Heart left ventricle (tissue), 16 donors: ENCODE measurements around the gene RNF141. TPM values are rescaled to one million over a fixed set of nuclear protein-coding genes. Genes with fewer than 3 reads are reported as not detected.

Experiments used
- ATAC-seq, 4 donors: fragments of 200-7000 bp; cut with Tn5 transposase; one replicate each; pipeline ENCODE4 v1.9.1; 2020 to 2022; ENCODE audit warnings: moderate library complexity in 4 of 4, mild to moderate bottlenecking in 3 of 4, moderate number of reproducible peaks in 1 of 4
- DNase-seq, 5 donors: peaks; one replicate each; pipeline ENCODE4 v3.0.0-alpha.2; 2020
- H3K27ac ChIP-seq, 12 donors: fragments of 200-600 bp; sonication (generic) in 4 of 12; one replicate each; pipeline versions ENCODE4 v1.5.0 to v1.8.0; 2016 to 2022; ENCODE audit warnings: mild to moderate bottlenecking in 2 of 12
- H3K27me3 ChIP-seq, 9 donors: fragments of 200-600 bp; sonication (generic) in 2 of 9; one replicate each; pipeline versions ENCODE4 v1.5.1 to v1.8.0; 2016 to 2022; ENCODE audit warnings: mild to moderate bottlenecking in 3 of 9
- H3K36me3 ChIP-seq, 9 donors: fragments of 200-600 bp; sonication (generic) in 2 of 9; one replicate each; pipeline versions ENCODE4 v1.5.0 to v1.8.0; 2018 to 2022; ENCODE audit warnings: mild to moderate bottlenecking in 2 of 9
- H3K4me1 ChIP-seq, 12 donors: fragments of 200-600 bp; sonication (generic) in 4 of 12; one replicate each; pipeline versions ENCODE4 v1.5.0 to v1.8.0; 2016 to 2022; ENCODE audit warnings: mild to moderate bottlenecking in 3 of 12
- H3K4me3 ChIP-seq, 12 donors: fragments of 200-600 bp; sonication (generic) in 4 of 12; one replicate each; pipeline versions ENCODE4 v1.5.0 to v1.8.0; 2017 to 2022; ENCODE audit warnings: mild to moderate bottlenecking in 9 of 12, moderate library complexity in 4 of 12
- H3K9me3 ChIP-seq, 12 donors: fragments of 200-600 bp; sonication (generic) in 4 of 12; one replicate each; pipeline versions ENCODE4 v1.5.0 to v1.8.0; 2016 to 2022; ENCODE audit warnings: mild to moderate bottlenecking in 1 of 12
- CTCF ChIP-seq, 12 donors: fragments of 200-600 bp; sonication (generic) in 4 of 12; IDR thresholded peaks; one replicate each; pipeline versions ENCODE4 v1.5.0 to v1.8.0; 2018 to 2022; ENCODE audit warnings: antibody characterized with exemption in 12 of 12, mild to moderate bottlenecking in 5 of 12
- POLR2A ChIP-seq, 2 donors: fragments of 450-650 bp; IDR thresholded peaks; one replicate each; pipeline ENCODE4 v1.6.1; 2017; ENCODE audit warnings: antibody characterized with exemption in 2 of 2, mild to moderate bottlenecking in 2 of 2, moderate library complexity in 2 of 2
- WGBS, 4 donors: extraction: QIAGEN DNeasy Blood & Tissue Kit in 2 of 4; methylation state at CpG; one replicate each; pipeline versions ENCODE4 v1.1.5 to v1.1.7; 2013 to 2018; 5-methylcytosine and 5-hydroxymethylcytosine counted together
- intact Hi-C, 10 donors: fragments of 100-400 bp; cut with DNase I; formaldehyde crosslinking; loops; one replicate each; pipeline versions ENCODE4 v1.11.1 to v1.14.2; 2022
- polyA plus RNA-seq, 2 donors: library from polyadenylated mRNA; stranded (reverse); fragments of 200-250 nt; gene quantifications; one replicate each; pipeline ENCODE4 v1.2.3, GENCODE V29; 2013
- total RNA-seq, 9 donors: library from RNA; depleted of rRNA in 2 of 9; stranded (reverse); fragments of >200 nt in 2 of 9; fragmentation: NEBNext Ultra II Directional in 3 of 9; extraction: Animal tissue kit (Norgen Biotek cat#: 25700) in 3 of 9; gene quantifications; one replicate each; pipeline versions ENCODE4 v1.1.0 to v1.2.4, GENCODE V29; 2016 to 2023
- donor health status: ischemic (EF 13 %, LVEDD 7.1; RV severe dilation, severe dysfunction).
- donor health status: healthy with polysubstance abuse.
- donor health status: DM: no; HTN: yes; CAD: no.
- donor health status: DM: no; HTN: no; CAD: no.
- donor health status: ischemic (EF 25% LVEDD 6.9; RV normal size, moderate dysfunction).
- donor health status: ischemic (EF 25% LVEDD 5.7; RV mildly dilated, moderate dysfunction).
- donor health status: healthy.
- donor health status: DM: yes; HTN: yes; CAD: no.
- donor health status: ischemic (EF 35%, LVEDD 5.7; RV mildly dilated, moderate dysfunction).
- donor health status: nonischemic (EF 11% LVEDD 7.7; RV severe dilation, severe dysfunction).
- donor health status: DM: yes; HTN: yes; CAD: no.
- donor health status: PGD.
- donor health status: ischemic (EF 29% LVEDD 5.4; RV normal size, mild dysfunction).
- donor health status: nonischemic (EF 23%, LVEDD 6.1; RV moderate dilation, normal function).

Gene RNF141
- total and polyA plus RNA-seq, 11 donors: 7.8 to 42.8 (median 30.7) TPM

- Histone ChIP-seq H3K4me3 (no peak overlapping the region), H3K4me1 (no peaks in the 10 kb centered on the region), H3K9me3 (peaks cover 0 to 9% (median 0%) of the 10 kb centered on the region in 12 donors), H3K27ac (no peak overlapping the region), H3K27me3 (no peaks in the 10 kb centered on the region), H3K36me3 (no peaks in the 10 kb centered on the region)
- ATAC-seq: no peak
- no peak for DNase-seq
- intact Hi-C loops: no loop called here
- WGBS, 4 donors: 60 to 76% (median 73%) methylated on average over 1 of the region's 1 CpG
- TF ChIP-seq CTCF (IDR thresholded peaks at IDR 0.05) (no peak), POLR2A (IDR thresholded peaks at IDR 0.05) (no peak)
These were observed 15.6 kb upstream of the RNF141 start for GRCh38 chr11:10556590-10556989.

- DNase-seq: no peak
- Histone ChIP-seq H3K36me3 (no peaks in the 10 kb centered on the region), H3K9me3 (peaks cover 0 to 12% (median 0%) of the 10 kb centered on the region in 12 donors), H3K4me1 (no peaks in the 10 kb centered on the region), H3K4me3 (no peak overlapping the region), H3K27ac (no peak overlapping the region), H3K27me3 (no peaks in the 10 kb centered on the region)
- 89 to 93% (median 91%) methylated on average over 3 of the region's 3 CpGs for WGBS, 4 donors
- no peak for TF ChIP-seq POLR2A (IDR thresholded peaks at IDR 0.05)
- no peak for TF ChIP-seq CTCF (IDR thresholded peaks at IDR 0.05)
- intact Hi-C loops: no loop called here
- ATAC-seq: no peak
These were observed 10.9 kb upstream of the RNF141 start for GRCh38 chr11:10551845-10552352.

- no peaks in the 10 kb centered on the region for H3K36me3 ChIP-seq
- H3K27ac ChIP-seq: no peak overlapping the region
- TF ChIP-seq POLR2A (IDR thresholded peaks at IDR 0.05) (no peak), CTCF (IDR thresholded peaks at IDR 0.05) (no peak)
- H3K4me3 ChIP-seq: no peak overlapping the region
- no peak for DNase-seq
- WGBS, 4 donors: 87 to 91% (median 88%) methylated on average over 4 of the region's 4 CpGs
- peaks cover 0 to 12% (median 0%) of the 10 kb centered on the region in 12 donors for H3K9me3 ChIP-seq
- H3K4me1 ChIP-seq: no peaks in the 10 kb centered on the region
- intact Hi-C loops: no loop called here
- H3K27me3 ChIP-seq: no peaks in the 10 kb centered on the region
- no peak for ATAC-seq
These were observed 10.3 kb upstream of the RNF141 start for GRCh38 chr11:10551290-10551592.

GRCh38 chr11:10550503-10551289, 9.7 kb upstream of the RNF141 start:
- no peak overlapping the region for H3K4me3 ChIP-seq
- WGBS, 4 donors: 86 to 93% (median 90%) methylated on average over 3 of the region's 3 CpGs
- no peaks in the 10 kb centered on the region for H3K27me3 ChIP-seq
- TF ChIP-seq CTCF (IDR thresholded peaks at IDR 0.05): no peak
- TF ChIP-seq POLR2A (IDR thresholded peaks at IDR 0.05): no peak
- intact Hi-C loops: no loop called here
- H3K4me1 ChIP-seq: no peaks in the 10 kb centered on the region
- H3K36me3 ChIP-seq: no peaks in the 10 kb centered on the region
- H3K9me3 ChIP-seq: peaks cover 0 to 12% (median 0%) of the 10 kb centered on the region in 12 donors
- no peak for ATAC-seq
- no peak for DNase-seq
- H3K27ac ChIP-seq: no peak overlapping the region
